Erythroblast (primary cell): ENCODE results near the gene STK39.
"Not testable (repeated sequence)": the region's sequence is repeated elsewhere in the genome, so short reads cannot be mapped to it uniquely, and the experiment has no call there.

ENCODE experiments used
- DNase-seq, 2 experiments: peaks; one replicate each; lab custom pipeline; 2025; lab: John Stamatoyannopoulos, UW
- GATA1 ChIP-seq: IDR thresholded peaks from 2 replicates; pipeline ENCODE4 v1.6.1; 2011; ENCODE audit warnings: low read depth, mild to moderate bottlenecking, control low read depth, low read length, moderate library complexity
- POLR2A ChIP-seq: IDR thresholded peaks from 2 replicates; pipeline ENCODE4 v1.6.1; 2011; ENCODE audit warnings: mild to moderate bottlenecking, low read length

STK39 gene

GRCh38 chr2:168086851-168087250 is 160.5 kb downstream of the STK39 start:
- DNase-seq: no peak
- TF ChIP-seq POLR2A: no peak
- no peak for TF ChIP-seq GATA1

DNA sequence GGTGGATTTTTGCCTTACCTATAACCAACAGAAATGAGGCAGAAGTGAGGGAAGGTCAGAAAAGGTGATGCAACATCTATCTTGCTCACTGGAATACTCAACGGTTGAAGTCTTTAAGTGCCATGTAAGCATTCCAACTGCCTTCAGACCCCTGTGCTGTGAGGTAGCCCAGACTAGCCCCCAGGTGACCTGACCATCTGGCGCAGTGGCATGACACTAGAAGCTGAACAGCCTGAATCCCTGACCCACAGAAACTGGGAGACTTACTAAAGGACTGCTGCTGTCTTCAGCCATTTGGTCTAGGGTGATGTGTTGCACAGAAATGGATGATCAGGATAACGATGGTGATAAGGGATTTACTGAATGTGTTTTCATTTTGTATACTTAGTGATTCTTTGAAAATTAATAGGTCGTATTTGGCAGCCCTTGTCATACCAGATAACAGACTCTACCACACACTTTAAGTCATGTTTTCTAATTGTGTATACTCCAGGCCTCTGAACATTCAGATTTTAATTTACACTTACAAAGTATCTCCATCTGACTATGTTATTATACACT is 161.5 kb downstream of the STK39 start:
- DNase-seq: no peak
- TF ChIP-seq POLR2A: no peak
- TF ChIP-seq GATA1: no peak

DNA sequence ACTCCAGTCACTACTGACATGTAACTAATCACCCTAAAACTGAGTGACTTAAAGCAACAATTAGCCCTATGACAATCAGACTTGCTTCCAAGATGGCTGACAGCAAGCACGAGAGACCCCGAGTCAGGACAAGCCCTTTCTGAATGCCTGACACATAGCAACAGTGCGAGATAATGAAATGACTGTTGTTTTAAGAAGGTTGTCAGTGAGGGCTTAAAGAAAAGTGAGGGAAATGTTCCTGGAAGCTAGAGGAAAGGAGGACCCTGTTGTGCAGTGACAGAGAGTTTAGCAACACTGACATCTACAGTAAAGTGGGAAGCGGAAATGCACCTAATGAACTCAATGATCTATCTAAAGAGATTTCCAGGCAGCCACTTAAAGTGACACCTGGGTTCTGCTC is 163.1 kb downstream of the STK39 start:
- TF ChIP-seq GATA1: no peak
- TF ChIP-seq POLR2A: no peak

DNA sequence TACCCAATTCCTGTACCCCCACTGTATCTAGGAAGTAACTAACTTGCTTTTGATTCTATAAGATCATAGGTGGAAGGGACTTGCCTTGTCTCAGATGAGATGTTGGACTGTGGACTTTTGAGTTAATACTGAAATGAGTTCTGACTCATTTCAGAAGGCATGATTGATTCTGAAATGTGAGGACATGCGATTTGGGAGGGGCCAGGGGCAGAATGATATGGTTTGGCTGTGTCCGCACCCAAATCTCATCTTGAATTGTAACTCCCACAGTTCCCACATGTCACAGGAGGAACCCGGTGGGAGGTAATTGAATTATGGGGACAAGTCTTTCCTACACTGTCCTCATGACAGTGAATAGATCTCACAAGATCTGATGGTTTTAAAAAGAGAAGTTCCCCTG is 165.9 kb downstream of the STK39 start:
- DNase-seq: not testable (repeated sequence)

More for the DNA sequence above, 163.1 kb downstream of the STK39 start:
- DNase-seq: no peak

DNA sequence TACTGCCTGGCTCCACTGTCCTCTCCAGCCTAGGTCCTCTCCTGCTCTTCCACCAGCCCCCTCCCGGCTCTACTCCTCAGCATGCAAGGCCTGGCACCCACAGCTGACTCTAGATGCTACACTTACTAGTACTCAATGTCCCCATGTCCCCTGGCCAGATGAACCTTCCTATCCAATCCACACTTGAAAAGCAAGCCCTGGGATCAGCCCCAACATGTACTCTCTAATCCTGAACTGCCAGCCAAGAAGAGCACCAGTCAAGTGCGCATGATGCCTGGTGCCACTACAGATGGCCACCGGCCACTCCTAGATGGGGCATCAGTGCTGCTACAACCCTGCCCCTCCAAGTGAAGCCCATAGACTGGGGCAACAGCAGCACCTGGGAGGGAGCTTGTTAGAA is 168.2 kb downstream of the STK39 start:
- no peak for TF ChIP-seq GATA1
- TF ChIP-seq POLR2A: no peak
- no peak for DNase-seq

- DNase-seq: no peak
- TF ChIP-seq GATA1: no peak
- TF ChIP-seq POLR2A: no peak
These were observed 170.7 kb downstream of the STK39 start for GRCh38 chr2:168076731-168077130.

GRCh38 chr2:168075446-168075845 is 171.9 kb downstream of the STK39 start:
- DNase-seq: no peak
- TF ChIP-seq POLR2A (no peak), GATA1 (no peak)

DNA sequence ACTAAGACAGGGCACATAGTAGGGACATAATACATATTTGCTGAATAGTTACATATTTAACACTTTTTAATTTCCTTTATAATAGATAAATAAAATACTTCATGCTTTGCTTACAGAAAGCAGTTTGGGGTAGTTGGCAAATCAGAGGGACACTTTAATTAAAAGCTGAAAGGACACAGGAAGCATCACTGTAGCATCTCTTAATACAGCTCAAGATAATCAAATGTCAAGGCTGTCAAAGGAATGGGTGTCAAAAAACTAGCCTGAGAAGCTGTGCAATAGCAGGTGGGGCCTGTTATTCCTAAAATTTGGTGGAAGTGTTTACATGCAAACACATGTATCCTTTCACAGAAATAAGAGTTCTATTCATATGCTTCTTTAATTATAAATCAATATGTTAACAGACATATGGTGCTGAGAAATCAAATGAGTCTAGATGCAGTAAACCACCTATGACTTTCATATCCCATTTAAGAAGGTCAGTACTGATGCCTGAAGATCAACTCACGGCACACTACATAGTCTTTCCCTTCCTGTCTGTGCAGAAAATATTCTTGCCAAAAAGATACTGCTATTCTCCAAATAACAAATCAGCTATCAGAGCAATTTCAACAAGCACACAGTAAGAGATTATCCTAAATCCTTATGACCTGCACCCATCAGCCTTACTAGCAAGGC is 174.6 kb downstream of the STK39 start:
- TF ChIP-seq POLR2A: no peak
- no peak for TF ChIP-seq GATA1
- no peak for DNase-seq

- DNase-seq: no peak
- TF ChIP-seq GATA1: no peak
- no peak for TF ChIP-seq POLR2A
These were observed 183.1 kb downstream of the STK39 start for GRCh38 chr2:168064011-168064998.

DNA sequence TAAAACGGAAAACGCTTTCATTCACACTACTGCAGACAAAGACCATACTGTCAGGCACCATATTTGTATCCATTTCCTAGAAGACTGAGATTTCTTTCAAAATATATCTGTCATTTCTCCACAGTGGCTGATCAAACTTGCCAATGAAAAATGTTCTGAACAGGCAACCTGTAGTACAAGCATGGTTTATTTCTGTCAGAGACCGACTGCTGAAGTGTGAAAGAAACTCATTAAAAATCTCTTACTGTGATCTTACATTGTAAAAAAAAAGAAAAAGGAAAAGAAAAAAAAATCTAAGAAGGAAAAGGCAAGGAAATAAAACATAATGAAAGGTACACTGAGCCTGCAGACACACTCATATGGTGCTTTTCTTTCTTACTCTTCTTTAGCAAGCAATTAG is 184.5 kb downstream of the STK39 start:
- TF ChIP-seq GATA1 (no peak), POLR2A (no peak)
- DNase-seq: no peak

GRCh38 chr2:168062054-168062453 is 185.3 kb downstream of the STK39 start:
- no peak for TF ChIP-seq GATA1
- no peak for TF ChIP-seq POLR2A
- DNase-seq: no peak

- TF ChIP-seq POLR2A (no peak), GATA1 (no peak)
- DNase-seq: peak in 1 of 2 experiments; percentile 12
These were observed 186.2 kb downstream of the STK39 start for GRCh38 chr2:168060986-168061750.

GRCh38 chr2:168059758-168060157 is 187.6 kb downstream of the STK39 start:
- DNase-seq: no peak

More at GRCh38 chr2:168059758-168060157, 187.6 kb downstream of the STK39 start:
- TF ChIP-seq GATA1 (no peak), POLR2A (no peak)
